ENCODE measurements around the gene FSTL4. TPM values are rescaled to one million over a fixed set of nuclear protein-coding genes. Genes with fewer than 3 reads are reported as not detected.

The FSTL4 gene
- total RNA-seq, 1 experiment from 2014 or later: not detected

- CTCF ChIA-PET: no interaction called here
- POLR2A ChIA-PET (ENCODE audit: unreplicated experiment): no interaction called here
- Histone ChIP-seq H2AFZ (no peak overlapping the region), H3K4me2 (no peak overlapping the region), H3K9me2 (ENCODE audit: insufficient read depth) (no peaks in the 10 kb centered on the region), H3F3A (ENCODE audit: insufficient read depth, low read depth) (no peaks in the 10 kb centered on the region), H3K4me1 (replicated peaks; ENCODE audit: insufficient read depth) (no peaks in the 10 kb centered on the region), H3K4me3 (no peak overlapping the region), H3K36me3 (ENCODE audit: low read depth) (no peaks in the 10 kb centered on the region), H3K27me3 (ENCODE audit: insufficient read depth, low read depth) (no peaks in the 10 kb centered on the region), H3K27ac (no peak overlapping the region), H3K9me3 (ENCODE audit: insufficient read depth, low read depth) (no peaks in the 10 kb centered on the region), H4K20me1 (ENCODE audit: insufficient read depth) (no peaks in the 10 kb centered on the region), H3K79me2 (ENCODE audit: low read depth) (no peaks in the 10 kb centered on the region)
- TF ChIP-seq EZH2 (IDR thresholded peaks at IDR 0.05; ENCODE audit: low read depth): no peak
- TF ChIP-seq CTCF (conservative IDR thresholded peaks at IDR 0.05): no peak
- BruUV-seq (replicated peaks): no TSS peak
- intact Hi-C loops (cut with micrococcal nuclease; ENCODE audit: unreplicated experiment): no loop called here
- no peak for DNase-seq
These were observed 303.1 kb downstream of the FSTL4 start for GRCh38 chr5:133309166-133309795.

- Histone ChIP-seq H4K20me1 (ENCODE audit: insufficient read depth) (no peaks in the 10 kb centered on the region), H3K4me1 (replicated peaks; ENCODE audit: insufficient read depth) (no peaks in the 10 kb centered on the region), H3K27me3 (ENCODE audit: insufficient read depth, low read depth) (no peaks in the 10 kb centered on the region), H3K27ac (no peak overlapping the region), H3K9me2 (ENCODE audit: insufficient read depth) (no peaks in the 10 kb centered on the region), H3K9me3 (ENCODE audit: insufficient read depth, low read depth) (no peaks in the 10 kb centered on the region), H3F3A (ENCODE audit: insufficient read depth, low read depth) (no peaks in the 10 kb centered on the region), H3K4me3 (no peak overlapping the region), H3K79me2 (ENCODE audit: low read depth) (no peaks in the 10 kb centered on the region), H3K36me3 (ENCODE audit: low read depth) (no peaks in the 10 kb centered on the region), H3K4me2 (no peak overlapping the region), H2AFZ (no peak overlapping the region)
- TF ChIP-seq CTCF (conservative IDR thresholded peaks at IDR 0.05): no peak
- no peak for TF ChIP-seq EZH2 (IDR thresholded peaks at IDR 0.05; ENCODE audit: low read depth)
- ChIA-PET POLR2A (ENCODE audit: unreplicated experiment) (no interaction called here), CTCF (no interaction called here)
- BruUV-seq (replicated peaks): no TSS peak
- intact Hi-C loops (cut with micrococcal nuclease; ENCODE audit: unreplicated experiment): no loop called here
- no peak for DNase-seq
These were observed 305.1 kb downstream of the FSTL4 start for GRCh38 chr5:133307275-133307674.

GRCh38 chr5:133304707-133305216 is 307.6 kb downstream of the FSTL4 start:
- H4K20me1 ChIP-seq (ENCODE audit: insufficient read depth): no peaks in the 10 kb centered on the region
- DNase-seq: no peak
- H3K4me3 ChIP-seq: no peak overlapping the region
- H3F3A ChIP-seq (ENCODE audit: insufficient read depth, low read depth): no peaks in the 10 kb centered on the region
- no peaks in the 10 kb centered on the region for H3K27me3 ChIP-seq (ENCODE audit: insufficient read depth, low read depth)
- no peak for TF ChIP-seq CTCF (conservative IDR thresholded peaks at IDR 0.05)
- TF ChIP-seq EZH2 (IDR thresholded peaks at IDR 0.05; ENCODE audit: low read depth): no peak
- no TSS peak for BruUV-seq (replicated peaks)
- H3K9me2 ChIP-seq (ENCODE audit: insufficient read depth): no peaks in the 10 kb centered on the region
- H3K4me2 ChIP-seq: no peak overlapping the region
- no peak overlapping the region for H2AFZ ChIP-seq
- H3K4me1 ChIP-seq (replicated peaks; ENCODE audit: insufficient read depth): no peaks in the 10 kb centered on the region; the same call in 1 of the 2 replicates
- intact Hi-C loops (cut with micrococcal nuclease; ENCODE audit: unreplicated experiment): no loop called here
- H3K79me2 ChIP-seq (ENCODE audit: low read depth): no peaks in the 10 kb centered on the region
- no peaks in the 10 kb centered on the region for H3K9me3 ChIP-seq (ENCODE audit: insufficient read depth, low read depth)
- CTCF ChIA-PET: no interaction called here
- POLR2A ChIA-PET (ENCODE audit: unreplicated experiment): no interaction called here
- H3K27ac ChIP-seq: no peak overlapping the region
- no peaks in the 10 kb centered on the region for H3K36me3 ChIP-seq (ENCODE audit: low read depth)
